GM23248 (cell line): ENCODE measurements around the gene MYADML2.

Experiments
- EZH2 ChIP-seq: fragments of 200-600 bp; sonication (generic); IDR thresholded peaks from 2 replicates; pipeline ENCODE4 v1.6.1; 2018; ENCODE audit warnings: antibody characterized with exemption, mild to moderate bottlenecking; ENCODE audit not compliant: insufficient read depth, poor library complexity, severe bottlenecking
- EZH2phosphoT487 ChIP-seq: fragments of 200-600 bp; sonication (generic); IDR thresholded peaks from 2 replicates; pipeline ENCODE4 v1.6.1; 2018; ENCODE audit warnings: antibody characterized with exemption, moderate library complexity, mild to moderate bottlenecking, low read depth; ENCODE audit not compliant: insufficient read depth

GRCh38 chr17:81920612-81921536 lies 26.2 kb downstream of the MYADML2 start:
- TF ChIP-seq EZH2 = no peak
- no peak for TF ChIP-seq EZH2phosphoT487
